Measurements from ENCODE around the gene SIDT2.

GRCh38 chr11:117181586-117182550 lies 3.3 kb downstream of the SIDT2 start:
- no peak for TF ChIP-seq CREM (IDR thresholded peaks at IDR 0.05)
- no peak for TF ChIP-seq CREM (CRISPR knock-in tag; IDR thresholded peaks at IDR 0.05)
- TF ChIP-seq FOSL1 (CRISPR knock-in tag; IDR thresholded peaks at IDR 0.05; ENCODE audit: borderline replicate concordance): no peak
- TF ChIP-seq SP2 (CRISPR knock-in tag; IDR thresholded peaks at IDR 0.05): no peak
- TF ChIP-seq ESRRA (CRISPR knock-in tag; IDR thresholded peaks at IDR 0.05; ENCODE audit: low read depth): no peak
- no peak for TF ChIP-seq PRDM4 (CRISPR knock-in tag; IDR thresholded peaks at IDR 0.05; ENCODE audit: borderline replicate concordance)
- no peak for TF ChIP-seq TAF1 (CRISPR knock-in tag; IDR thresholded peaks at IDR 0.05)
- TF ChIP-seq IRF9 (CRISPR knock-in tag; IDR thresholded peaks at IDR 0.05; ENCODE audit: borderline replicate concordance): no peak
- no peak for TF ChIP-seq CTCF (CRISPR knock-in tag; IDR thresholded peaks at IDR 0.05)
- TF ChIP-seq, protein P1, sequence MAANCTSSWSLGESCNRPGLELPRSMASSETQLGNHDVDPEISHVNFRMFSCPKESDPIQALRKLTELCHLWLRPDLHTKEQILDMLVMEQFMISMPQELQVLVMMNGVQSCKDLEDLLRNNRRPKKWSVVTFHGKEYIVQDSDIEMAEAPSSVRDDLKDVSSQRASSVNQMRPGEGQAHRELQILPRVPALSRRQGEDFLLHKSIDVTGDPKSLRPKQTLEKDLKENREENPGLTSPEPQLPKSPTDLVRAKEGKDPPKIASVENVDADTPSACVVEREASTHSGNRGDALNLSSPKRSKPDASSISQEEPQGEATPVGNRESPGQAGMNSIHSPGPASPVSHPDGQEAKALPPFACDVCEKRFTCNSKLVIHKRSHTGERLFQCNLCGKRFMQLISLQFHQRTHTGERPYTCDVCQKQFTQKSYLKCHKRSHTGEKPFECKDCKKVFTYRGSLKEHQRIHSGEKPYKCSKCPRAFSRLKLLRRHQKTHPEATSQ (CRISPR knock-in tag; IDR thresholded peaks at IDR 0.05; ENCODE audit: borderline replicate concordance): no peak
- no peak for TF ChIP-seq ZBTB8A (CRISPR knock-in tag; IDR thresholded peaks at IDR 0.05; ENCODE audit: borderline replicate concordance, low read depth)
- TF ChIP-seq CBX5 (CRISPR knock-in tag; IDR thresholded peaks at IDR 0.05; ENCODE audit: borderline replicate concordance): no peak
- TF ChIP-seq, protein P2, sequence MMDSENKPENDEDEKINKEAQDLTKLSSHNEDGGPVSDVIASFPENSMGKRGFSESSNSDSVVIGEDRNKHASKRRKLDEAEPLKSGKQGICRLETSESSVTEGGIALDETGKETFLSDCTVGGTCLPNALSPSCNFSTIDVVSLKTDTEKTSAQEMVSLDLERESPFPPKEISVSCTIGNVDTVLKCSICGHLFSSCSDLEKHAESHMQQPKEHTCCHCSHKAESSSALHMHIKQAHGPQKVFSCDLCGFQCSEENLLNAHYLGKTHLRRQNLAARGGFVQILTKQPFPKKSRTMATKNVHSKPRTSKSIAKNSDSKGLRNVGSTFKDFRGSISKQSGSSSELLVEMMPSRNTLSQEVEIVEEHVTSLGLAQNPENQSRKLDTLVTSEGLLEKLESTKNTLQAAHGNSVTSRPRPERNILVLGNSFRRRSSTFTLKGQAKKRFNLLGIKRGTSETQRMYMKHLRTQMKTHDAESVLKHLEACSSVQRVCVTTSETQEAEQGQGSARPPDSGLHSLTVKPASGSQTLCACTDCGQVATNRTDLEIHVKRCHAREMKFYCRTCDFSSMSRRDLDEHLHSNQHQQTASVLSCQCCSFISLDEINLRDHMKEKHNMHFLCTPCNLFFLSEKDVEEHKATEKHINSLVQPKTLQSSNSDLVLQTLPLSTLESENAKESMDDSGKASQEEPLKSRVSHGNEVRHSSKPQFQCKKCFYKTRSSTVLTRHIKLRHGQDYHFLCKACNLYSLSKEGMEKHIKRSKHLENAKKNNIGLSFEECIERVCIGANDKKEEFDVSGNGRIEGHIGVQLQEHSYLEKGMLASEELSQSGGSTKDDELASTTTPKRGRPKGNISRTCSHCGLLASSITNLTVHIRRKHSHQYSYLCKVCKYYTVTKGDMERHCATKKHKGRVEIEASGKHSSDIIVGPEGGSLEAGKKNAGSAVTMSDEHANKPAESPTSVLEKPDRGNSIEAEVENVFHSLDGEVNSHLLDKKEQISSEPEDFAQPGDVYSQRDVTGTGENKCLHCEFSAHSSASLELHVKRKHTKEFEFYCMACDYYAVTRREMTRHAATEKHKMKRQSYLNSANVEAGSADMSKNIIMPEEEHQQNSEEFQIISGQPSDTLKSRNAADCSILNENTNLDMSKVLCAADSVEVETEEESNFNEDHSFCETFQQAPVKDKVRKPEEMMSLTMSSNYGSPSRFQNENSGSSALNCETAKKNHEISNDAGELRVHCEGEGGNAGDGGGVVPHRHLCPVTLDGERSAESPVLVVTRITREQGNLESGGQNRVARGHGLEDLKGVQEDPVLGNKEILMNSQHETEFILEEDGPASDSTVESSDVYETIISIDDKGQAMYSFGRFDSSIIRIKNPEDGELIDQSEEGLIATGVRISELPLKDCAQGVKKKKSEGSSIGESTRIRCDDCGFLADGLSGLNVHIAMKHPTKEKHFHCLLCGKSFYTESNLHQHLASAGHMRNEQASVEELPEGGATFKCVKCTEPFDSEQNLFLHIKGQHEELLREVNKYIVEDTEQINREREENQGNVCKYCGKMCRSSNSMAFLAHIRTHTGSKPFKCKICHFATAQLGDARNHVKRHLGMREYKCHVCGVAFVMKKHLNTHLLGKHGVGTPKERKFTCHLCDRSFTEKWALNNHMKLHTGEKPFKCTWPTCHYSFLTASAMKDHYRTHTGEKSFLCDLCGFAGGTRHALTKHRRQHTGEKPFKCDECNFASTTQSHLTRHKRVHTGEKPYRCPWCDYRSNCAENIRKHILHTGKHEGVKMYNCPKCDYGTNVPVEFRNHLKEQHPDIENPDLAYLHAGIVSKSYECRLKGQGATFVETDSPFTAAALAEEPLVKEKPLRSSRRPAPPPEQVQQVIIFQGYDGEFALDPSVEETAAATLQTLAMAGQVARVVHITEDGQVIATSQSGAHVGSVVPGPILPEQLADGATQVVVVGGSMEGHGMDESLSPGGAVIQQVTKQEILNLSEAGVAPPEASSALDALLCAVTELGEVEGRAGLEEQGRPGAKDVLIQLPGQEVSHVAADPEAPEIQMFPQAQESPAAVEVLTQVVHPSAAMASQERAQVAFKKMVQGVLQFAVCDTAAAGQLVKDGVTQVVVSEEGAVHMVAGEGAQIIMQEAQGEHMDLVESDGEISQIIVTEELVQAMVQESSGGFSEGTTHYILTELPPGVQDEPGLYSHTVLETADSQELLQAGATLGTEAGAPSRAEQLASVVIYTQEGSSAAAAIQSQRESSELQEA (CRISPR knock-in tag; IDR thresholded peaks at IDR 0.05; ENCODE audit: not compliant biosample characterization): no peak

Data from HepG2 (cell line).